Nephron progenitor cell (in vitro differentiated cells): ENCODE data around the gene ARL5C.

Experiments used
- DNase-seq: peaks from one replicate; pipeline ENCODE4 v3.0.0; 2021
- H3K27ac Mint-ChIP-seq: 2 replicates; pipeline ENCODE4 v1.8.0; 2021; ENCODE audit warnings: mild to moderate bottlenecking, moderate library complexity, mixed read lengths
- H3K27me3 Mint-ChIP-seq: 2 replicates; pipeline ENCODE4 v1.8.0; 2021; ENCODE audit warnings: mild to moderate bottlenecking, low read depth, mixed read lengths; ENCODE audit not compliant: poor library complexity
- H3K36me3 Mint-ChIP-seq: 2 replicates; pipeline ENCODE4 v1.8.0; 2021; ENCODE audit warnings: low read depth, mixed read lengths
- H3K4me1 Mint-ChIP-seq: 2 replicates; pipeline ENCODE4 v1.8.0; 2021; ENCODE audit warnings: mixed read lengths
- H3K4me3 Mint-ChIP-seq: 2 replicates; pipeline ENCODE4 v1.8.0; 2021; ENCODE audit warnings: mild to moderate bottlenecking, moderate library complexity, mixed read lengths
- H3K9me3 Mint-ChIP-seq: 2 replicates; pipeline ENCODE4 v1.8.0; 2021; ENCODE audit warnings: mild to moderate bottlenecking, moderate library complexity, mixed read lengths
- CTCF ChIP-seq: fragments of 200-600 bp; sonication (generic); IDR thresholded peaks from 2 replicates; pipeline ENCODE4 v1.5.0; 2021; ENCODE audit warnings: antibody characterized with exemption

ARL5C gene

GRCh38 chr17:39193346-39193745 lies 27.4 kb upstream of the ARL5C start:
- no peaks in the 10 kb centered on the region for H3K9me3 Mint-ChIP-seq
- DNase-seq, result no peak
- H3K27ac Mint-ChIP-seq, result no peak overlapping the region
- H3K4me3 Mint-ChIP-seq, result no peak overlapping the region
- H3K4me1 Mint-ChIP-seq, result peaks cover 57% of the 10 kb centered on the region
- peaks cover 15% of the 10 kb centered on the region for H3K36me3 Mint-ChIP-seq
- H3K27me3 Mint-ChIP-seq, result peaks cover under 1% of the 10 kb centered on the region
- no peak for TF ChIP-seq CTCF

DNA sequence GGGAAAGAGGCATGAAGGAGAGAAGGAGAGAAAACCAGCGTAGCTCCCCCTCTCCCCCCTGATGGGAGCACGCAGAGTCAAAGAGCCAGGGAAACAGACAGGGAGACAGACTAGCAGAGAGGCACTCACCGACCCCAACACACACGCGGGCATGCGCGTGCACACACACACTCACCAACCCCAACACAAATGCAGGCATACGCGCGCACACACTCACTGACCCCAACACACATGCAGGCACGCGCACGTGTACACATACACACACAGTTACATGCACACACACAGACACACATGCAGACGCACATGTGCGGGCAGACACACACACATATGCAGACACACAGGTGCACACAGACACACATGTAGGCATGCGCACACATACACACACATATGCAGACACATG lies 26.9 kb upstream of the ARL5C start:
- Mint-ChIP-seq H3K27me3 (no peaks in the 10 kb centered on the region), H3K36me3 (peaks cover 17% of the 10 kb centered on the region), H3K4me1 (peaks cover 52% of the 10 kb centered on the region), H3K9me3 (no peaks in the 10 kb centered on the region), H3K27ac (no peak overlapping the region), H3K4me3 (no peak overlapping the region)
- no peak for DNase-seq
- TF ChIP-seq CTCF, result no peak

DNA sequence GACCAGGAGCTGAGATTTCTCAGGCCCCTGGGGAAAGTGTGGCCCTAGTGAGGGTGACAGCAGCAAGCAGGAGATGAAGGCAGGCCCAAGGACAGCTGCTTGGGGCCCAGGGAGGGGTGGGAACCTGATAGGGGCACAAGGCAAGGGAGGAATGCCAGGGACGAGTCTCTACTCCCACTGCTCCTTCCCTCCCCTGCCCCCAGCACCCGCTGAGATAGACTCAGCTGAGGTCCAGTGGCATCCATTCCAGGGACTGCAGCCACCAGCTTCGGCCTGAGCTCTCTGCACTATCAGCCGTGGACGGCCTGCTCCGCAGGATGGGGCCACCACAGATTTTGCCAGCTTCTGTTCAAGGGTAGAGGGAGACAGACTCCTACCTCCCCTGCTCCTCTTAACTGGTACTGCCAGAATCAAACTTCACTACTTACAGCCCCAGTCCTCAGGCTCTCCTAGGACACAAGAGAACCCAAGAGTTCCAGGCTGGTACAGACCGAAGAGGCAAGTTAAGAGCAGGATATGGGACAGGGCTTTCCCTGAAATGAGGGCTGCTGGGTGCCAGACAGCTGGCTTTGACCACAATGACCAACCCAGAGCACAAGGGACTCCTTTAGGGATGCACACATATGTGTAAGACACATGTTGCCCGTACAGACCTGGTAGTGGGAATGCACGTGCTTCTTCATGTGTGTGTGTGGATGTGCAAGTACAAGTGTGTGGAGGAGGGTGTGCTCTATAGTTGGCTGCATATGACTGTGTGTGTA lies 26.0 kb upstream of the ARL5C start:
- H3K9me3 Mint-ChIP-seq, result no peaks in the 10 kb centered on the region
- no peak for TF ChIP-seq CTCF
- peaks cover 52% of the 10 kb centered on the region for H3K4me1 Mint-ChIP-seq
- H3K27ac Mint-ChIP-seq, result peak overlapping the region; percentile 78
- H3K27me3 Mint-ChIP-seq, result no peaks in the 10 kb centered on the region
- no peak for DNase-seq
- no peak overlapping the region for H3K4me3 Mint-ChIP-seq
- H3K36me3 Mint-ChIP-seq, result peaks cover 17% of the 10 kb centered on the region

GRCh38 chr17:39187152-39187830 lies 21.3 kb upstream of the ARL5C start:
- Mint-ChIP-seq H3K9me3 (no peaks in the 10 kb centered on the region), H3K36me3 (peaks cover 21% of the 10 kb centered on the region), H3K4me3 (no peak overlapping the region), H3K27ac (no peak overlapping the region), H3K27me3 (no peaks in the 10 kb centered on the region), H3K4me1 (peaks cover 20% of the 10 kb centered on the region)
- TF ChIP-seq CTCF, result no peak
- no peak for DNase-seq

DNA sequence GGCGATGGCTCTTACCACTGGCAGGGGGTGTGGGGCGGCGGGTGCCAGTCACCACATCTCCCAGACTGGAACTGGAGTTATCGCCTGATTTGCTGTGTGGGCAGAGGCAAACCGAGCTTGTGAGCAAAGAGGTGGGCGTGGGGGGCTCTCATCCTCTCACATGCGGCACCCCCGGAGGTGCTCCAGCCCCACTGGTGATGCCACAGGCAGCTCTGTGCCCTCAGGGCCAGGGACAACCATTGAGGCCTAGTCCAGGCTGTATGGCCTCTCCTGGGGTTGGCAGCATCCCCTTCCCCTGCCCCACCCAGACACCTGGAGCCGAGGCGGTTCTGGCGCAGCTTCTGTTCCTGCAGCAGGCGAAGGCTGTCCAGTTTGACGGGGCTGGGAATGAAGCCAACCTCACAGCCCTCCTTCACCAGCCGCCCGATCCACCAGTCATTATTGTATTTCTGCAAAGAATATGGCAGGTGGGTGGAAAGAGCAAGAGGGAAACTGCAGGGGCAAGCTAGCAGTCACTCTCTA lies 20.6 kb upstream of the ARL5C start:
- Mint-ChIP-seq H3K4me1 (peaks cover 13% of the 10 kb centered on the region), H3K27me3 (no peaks in the 10 kb centered on the region), H3K9me3 (no peaks in the 10 kb centered on the region), H3K36me3 (peaks cover 20% of the 10 kb centered on the region), H3K4me3 (no peak overlapping the region), H3K27ac (no peak overlapping the region)
- DNase-seq, result no peak
- TF ChIP-seq CTCF, result no peak
